ENCODE data around the gene C1orf94. TPM values are rescaled to one million over a fixed set of nuclear protein-coding genes. Genes with fewer than 3 reads are reported as not detected.

C1orf94 gene
- total RNA-seq, 1 donor from 2014 or later = not detected

GRCh38 chr1:34186741-34187494, 10.2 kb downstream of the C1orf94 start:
- Histone ChIP-seq H3K36me3 (no peaks in the 10 kb centered on the region), H3K27me3 (peaks cover 22% of the 10 kb centered on the region), H3K9me3 (no peaks in the 10 kb centered on the region), H3K27ac (no peak overlapping the region), H3K4me3 (no peak overlapping the region), H3K4me1 (no peaks in the 10 kb centered on the region)
- no peak for DNase-seq
- intact Hi-C loops (cut with DNase I) = no loop called here
- ATAC-seq = no peak
- TF ChIP-seq, protein P1, sequence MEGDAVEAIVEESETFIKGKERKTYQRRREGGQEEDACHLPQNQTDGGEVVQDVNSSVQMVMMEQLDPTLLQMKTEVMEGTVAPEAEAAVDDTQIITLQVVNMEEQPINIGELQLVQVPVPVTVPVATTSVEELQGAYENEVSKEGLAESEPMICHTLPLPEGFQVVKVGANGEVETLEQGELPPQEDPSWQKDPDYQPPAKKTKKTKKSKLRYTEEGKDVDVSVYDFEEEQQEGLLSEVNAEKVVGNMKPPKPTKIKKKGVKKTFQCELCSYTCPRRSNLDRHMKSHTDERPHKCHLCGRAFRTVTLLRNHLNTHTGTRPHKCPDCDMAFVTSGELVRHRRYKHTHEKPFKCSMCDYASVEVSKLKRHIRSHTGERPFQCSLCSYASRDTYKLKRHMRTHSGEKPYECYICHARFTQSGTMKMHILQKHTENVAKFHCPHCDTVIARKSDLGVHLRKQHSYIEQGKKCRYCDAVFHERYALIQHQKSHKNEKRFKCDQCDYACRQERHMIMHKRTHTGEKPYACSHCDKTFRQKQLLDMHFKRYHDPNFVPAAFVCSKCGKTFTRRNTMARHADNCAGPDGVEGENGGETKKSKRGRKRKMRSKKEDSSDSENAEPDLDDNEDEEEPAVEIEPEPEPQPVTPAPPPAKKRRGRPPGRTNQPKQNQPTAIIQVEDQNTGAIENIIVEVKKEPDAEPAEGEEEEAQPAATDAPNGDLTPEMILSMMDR (IDR thresholded peaks at IDR 0.05) = no peak

DNA sequence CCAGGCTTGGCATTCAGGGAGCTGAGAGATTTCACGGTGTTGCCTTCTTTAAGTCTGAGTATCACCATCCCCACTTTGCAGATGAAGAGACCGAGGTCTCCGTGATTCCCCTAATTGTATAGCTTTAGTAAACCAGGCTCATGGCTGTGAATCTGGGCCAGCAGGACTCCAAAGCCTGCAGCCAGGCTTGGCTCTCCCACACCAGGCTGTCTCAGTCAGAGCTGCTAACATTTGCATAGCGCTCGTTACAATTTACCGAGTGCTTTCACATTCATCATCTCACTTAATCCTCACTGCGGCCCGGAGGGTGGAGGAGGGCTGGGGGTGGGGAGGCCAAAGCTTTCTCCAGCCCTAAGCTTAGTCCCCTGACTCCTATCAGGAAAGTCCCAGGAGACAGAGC, 11.7 kb downstream of the C1orf94 start:
- ATAC-seq = no peak
- H3K4me1 ChIP-seq = no peaks in the 10 kb centered on the region
- H3K36me3 ChIP-seq = no peaks in the 10 kb centered on the region
- H3K4me3 ChIP-seq = no peak overlapping the region
- intact Hi-C loops (cut with DNase I) = no loop called here
- no peak for DNase-seq
- TF ChIP-seq, protein P1 (IDR thresholded peaks at IDR 0.05) = no peak
- H3K27me3 ChIP-seq = peaks cover 22% of the 10 kb centered on the region
- H3K9me3 ChIP-seq = no peaks in the 10 kb centered on the region
- H3K27ac ChIP-seq = no peak overlapping the region

- H3K27me3 ChIP-seq = peaks cover 22% of the 10 kb centered on the region
- H3K27ac ChIP-seq = no peak overlapping the region
- no peak for DNase-seq
- ATAC-seq = peak; percentile 32
- intact Hi-C loops (cut with DNase I) = no loop called here
- no peaks in the 10 kb centered on the region for H3K36me3 ChIP-seq
- H3K4me3 ChIP-seq = no peak overlapping the region
- TF ChIP-seq, protein P1 (IDR thresholded peaks at IDR 0.05) = no peak
- H3K4me1 ChIP-seq = no peaks in the 10 kb centered on the region
- no peaks in the 10 kb centered on the region for H3K9me3 ChIP-seq
These were observed 12.3 kb downstream of the C1orf94 start for GRCh38 chr1:34188985-34189384.

GRCh38 chr1:34190692-34191091, 14.0 kb downstream of the C1orf94 start:
- intact Hi-C loops (cut with DNase I) = no loop called here
- Histone ChIP-seq H3K4me1 (no peaks in the 10 kb centered on the region), H3K27ac (no peak overlapping the region), H3K27me3 (peaks cover 22% of the 10 kb centered on the region), H3K9me3 (no peaks in the 10 kb centered on the region), H3K36me3 (no peaks in the 10 kb centered on the region), H3K4me3 (no peak overlapping the region)
- TF ChIP-seq, protein P1 (IDR thresholded peaks at IDR 0.05) = no peak
- ATAC-seq = no peak
- DNase-seq = no peak

GRCh38 chr1:34192621-34193020, 15.9 kb downstream of the C1orf94 start:
- intact Hi-C loops (cut with DNase I) = no loop called here
- no peaks in the 10 kb centered on the region for H3K4me1 ChIP-seq
- ATAC-seq (no peak), DNase-seq (no peak)
- TF ChIP-seq, protein P1 (IDR thresholded peaks at IDR 0.05) = no peak
- H3K4me3 ChIP-seq = no peak overlapping the region
- no peaks in the 10 kb centered on the region for H3K9me3 ChIP-seq
- H3K27ac ChIP-seq = no peak overlapping the region
- peaks cover 10% of the 10 kb centered on the region for H3K27me3 ChIP-seq
- H3K36me3 ChIP-seq = no peaks in the 10 kb centered on the region

All from upper lobe of right lung (tissue), 1 donor.